BLaER1 (cell line): ENCODE data around the gene CDNF.

Source experiments
- H3K27ac ChIP-seq: shearing (Covaris generic); formaldehyde crosslinking; 2 replicates; pipeline ENCODE4 v1.8.1; 2022
- H3K27me3 ChIP-seq: shearing (Covaris generic); formaldehyde crosslinking; 2 replicates; pipeline ENCODE4 v1.8.1; 2022
- H3K36me3 ChIP-seq: shearing (Covaris generic); formaldehyde crosslinking; 2 replicates; pipeline ENCODE4 v1.8.1; 2022
- H3K4me1 ChIP-seq: shearing (Covaris generic); formaldehyde crosslinking; 2 replicates; pipeline ENCODE4 v1.8.1; 2022
- H3K4me2 ChIP-seq: shearing (Covaris generic); formaldehyde crosslinking; 2 replicates; pipeline ENCODE4 v1.8.1; 2022
- H3K4me3 ChIP-seq: shearing (Covaris generic); formaldehyde crosslinking; 2 replicates; pipeline ENCODE4 v1.8.1; 2022
- H3K9ac ChIP-seq: shearing (Covaris generic); formaldehyde crosslinking; 2 replicates; pipeline ENCODE4 v1.8.1; 2022
- H3K9me3 ChIP-seq: shearing (Covaris generic); formaldehyde crosslinking; 2 replicates; pipeline ENCODE4 v1.8.1; 2022
- H4K20me1 ChIP-seq: shearing (Covaris generic); formaldehyde crosslinking; 2 replicates; pipeline ENCODE4 v1.8.1; 2022
- Cebpa-rat ChIP-seq: shearing (Covaris generic); IDR thresholded peaks from 2 replicates; pipeline ENCODE4 v1.8.1; 2022

CDNF gene

DNA sequence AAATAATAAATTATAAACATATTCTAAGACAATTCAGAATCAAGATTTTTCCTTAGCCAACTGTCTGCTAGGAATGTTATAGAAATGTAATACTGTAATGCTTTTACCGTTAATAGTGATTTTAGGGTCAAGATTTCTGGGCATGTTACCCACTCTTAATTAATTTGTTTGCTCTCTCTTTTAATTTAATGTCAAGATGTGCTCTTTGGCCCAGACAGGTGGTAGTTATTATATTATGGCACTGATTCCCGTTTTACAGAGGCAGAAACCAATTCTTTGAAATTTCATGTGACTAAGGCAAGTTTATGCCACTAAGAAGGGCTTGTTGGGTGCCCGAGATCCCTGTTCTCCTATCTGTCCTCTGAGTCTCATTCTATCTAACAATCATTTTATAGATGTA is 62.2 kb downstream of the CDNF start:
- no peak overlapping the region for H3K27ac ChIP-seq
- no peak overlapping the region for H3K4me2 ChIP-seq
- H3K4me3 ChIP-seq = no peak overlapping the region
- H3K4me1 ChIP-seq = 0 out of 2 replicates have a peak, but pooled peaks cover 11% of the 10 kb centered on the region
- no peak for TF ChIP-seq Cebpa-rat
- no peaks in the 10 kb centered on the region for H3K36me3 ChIP-seq
- H4K20me1 ChIP-seq = no peaks in the 10 kb centered on the region
- no peaks in the 10 kb centered on the region for H3K27me3 ChIP-seq
- H3K9me3 ChIP-seq = 0 out of 2 replicates have a peak, but pooled peaks cover 3% of the 10 kb centered on the region
- H3K9ac ChIP-seq = no peak overlapping the region

GRCh38 chr10:14774797-14775196 is 63.0 kb downstream of the CDNF start, which contains the start of gene FAM107B:
Gene FAM107B, minus strand, starts transcription at chr10:14774897. Its CDS starts 234 bp downstream, at chr10:14774663.
- Histone ChIP-seq H3K4me3 (no peak within 1 kb of the TSS), H3K4me1 (0 out of 2 replicates have a peak, but pooled peaks cover 11% of the 10 kb centered on the region), H3K27me3 (no peaks in the 10 kb centered on the region), H3K9me3 (0 out of 2 replicates have a peak, but pooled peaks cover 3% of the 10 kb centered on the region), H4K20me1 (no peaks in the 10 kb centered on the region), H3K27ac (no peak within 1 kb of the TSS), H3K36me3 (no peaks in the 10 kb centered on the region), H3K9ac (no peak within 1 kb of the TSS), H3K4me2 (no peak within 1 kb of the TSS)
- no peak for TF ChIP-seq Cebpa-rat

- H3K4me2 ChIP-seq = no peak overlapping the region
- no peak for TF ChIP-seq Cebpa-rat
- H3K36me3 ChIP-seq = no peaks in the 10 kb centered on the region
- no peak overlapping the region for H3K9ac ChIP-seq
- no peaks in the 10 kb centered on the region for H3K27me3 ChIP-seq
- H3K4me1 ChIP-seq = 0 out of 2 replicates have a peak, but pooled peaks cover 11% of the 10 kb centered on the region
- no peaks in the 10 kb centered on the region for H4K20me1 ChIP-seq
- no peak overlapping the region for H3K27ac ChIP-seq
- H3K4me3 ChIP-seq = no peak overlapping the region
- H3K9me3 ChIP-seq = 0 out of 2 replicates have a peak, but pooled peaks cover 3% of the 10 kb centered on the region
Measured at GRCh38 chr10:14774214-14774580, 63.6 kb downstream of the CDNF start.

- Histone ChIP-seq H3K27me3 (no peaks in the 10 kb centered on the region), H3K9ac (no peak overlapping the region), H3K36me3 (no peaks in the 10 kb centered on the region), H3K27ac (no peak overlapping the region), H3K9me3 (0 out of 2 replicates have a peak, but pooled peaks cover 3% of the 10 kb centered on the region), H4K20me1 (no peaks in the 10 kb centered on the region), H3K4me3 (no peak overlapping the region), H3K4me1 (0 out of 2 replicates have a peak, but pooled peaks cover 6% of the 10 kb centered on the region), H3K4me2 (no peak overlapping the region)
- no peak for TF ChIP-seq Cebpa-rat
Measured at GRCh38 chr10:14773551-14774213, 64.2 kb downstream of the CDNF start.

GRCh38 chr10:14772399-14772798 is 65.4 kb downstream of the CDNF start:
- H3K9ac ChIP-seq = no peak overlapping the region
- H3K9me3 ChIP-seq = 0 out of 2 replicates have a peak, but pooled peaks cover 3% of the 10 kb centered on the region
- no peaks in the 10 kb centered on the region for H3K27me3 ChIP-seq
- no peaks in the 10 kb centered on the region for H3K4me1 ChIP-seq
- H3K4me3 ChIP-seq = no peak overlapping the region
- no peaks in the 10 kb centered on the region for H3K36me3 ChIP-seq
- TF ChIP-seq Cebpa-rat = no peak
- no peaks in the 10 kb centered on the region for H4K20me1 ChIP-seq
- no peak overlapping the region for H3K27ac ChIP-seq
- H3K4me2 ChIP-seq = no peak overlapping the region

GRCh38 chr10:14770927-14771326 is 66.9 kb downstream of the CDNF start:
- Histone ChIP-seq H3K27me3 (no peaks in the 10 kb centered on the region), H3K36me3 (no peaks in the 10 kb centered on the region), H4K20me1 (no peaks in the 10 kb centered on the region), H3K27ac (no peak overlapping the region), H3K4me3 (no peak overlapping the region), H3K9me3 (0 out of 2 replicates have a peak, but pooled peaks cover 3% of the 10 kb centered on the region), H3K4me2 (no peak overlapping the region), H3K9ac (no peak overlapping the region), H3K4me1 (no peaks in the 10 kb centered on the region)
- TF ChIP-seq Cebpa-rat = no peak
